ENCODE data around the gene SRSF5.
"Not testable (repeated sequence)": the region's sequence is repeated elsewhere in the genome, so short reads cannot be mapped to it uniquely, and the experiment has no call there.

The SRSF5 gene

GRCh38 chr14:69797573-69798338 lies 30.8 kb downstream of the SRSF5 start:
- in situ Hi-C loops (cut with HindIII; ENCODE audit: low pct_unique_long_range_greater_than_20kb, low sequenced_read_pairs): no loop called here
- TF ChIP-seq JUND (IDR thresholded peaks at IDR 0.05; ENCODE audit: low read depth): no peak
- DNase-seq (ENCODE audit: low read depth in 1 of 2, low spot score in 1 of 2): no peak

GRCh38 chr14:69798339-69798735 lies 31.4 kb downstream of the SRSF5 start:
- TF ChIP-seq JUND (IDR thresholded peaks at IDR 0.05; ENCODE audit: low read depth): no peak
- DNase-seq (ENCODE audit: low read depth in 1 of 2, low spot score in 1 of 2): no peak
- in situ Hi-C loops (cut with HindIII; ENCODE audit: low pct_unique_long_range_greater_than_20kb, low sequenced_read_pairs): no loop called here

GRCh38 chr14:69803753-69804152 lies 36.8 kb downstream of the SRSF5 start:
- in situ Hi-C loops (cut with HindIII; ENCODE audit: low pct_unique_long_range_greater_than_20kb, low sequenced_read_pairs): no loop called here
- DNase-seq (ENCODE audit: low read depth in 1 of 2, low spot score in 1 of 2): peak in 1 of 2 experiments; percentile 15
- TF ChIP-seq JUND (IDR thresholded peaks at IDR 0.05; ENCODE audit: low read depth): no peak

GRCh38 chr14:69804902-69805301 lies 38.0 kb downstream of the SRSF5 start:
- no peak for TF ChIP-seq JUND (IDR thresholded peaks at IDR 0.05; ENCODE audit: low read depth)
- DNase-seq (ENCODE audit: low read depth in 1 of 2, low spot score in 1 of 2): no peak
- in situ Hi-C loops (cut with HindIII; ENCODE audit: low pct_unique_long_range_greater_than_20kb, low sequenced_read_pairs): no loop called here

GRCh38 chr14:69807192-69807591 lies 40.2 kb downstream of the SRSF5 start:
- in situ Hi-C loops (cut with HindIII; ENCODE audit: low pct_unique_long_range_greater_than_20kb, low sequenced_read_pairs): no loop called here

GRCh38 chr14:69808919-69809808 lies 42.2 kb downstream of the SRSF5 start:
- no peak for DNase-seq (ENCODE audit: low read depth in 1 of 2, low spot score in 1 of 2)
- TF ChIP-seq JUND (IDR thresholded peaks at IDR 0.05; ENCODE audit: low read depth): no peak
- in situ Hi-C loops (cut with HindIII; ENCODE audit: low pct_unique_long_range_greater_than_20kb, low sequenced_read_pairs): no loop called here

More at GRCh38 chr14:69807192-69807591, 40.2 kb downstream of the SRSF5 start:
- DNase-seq (ENCODE audit: low read depth in 1 of 2, low spot score in 1 of 2): no peak
- no peak for TF ChIP-seq JUND (IDR thresholded peaks at IDR 0.05; ENCODE audit: low read depth)

- in situ Hi-C loops (cut with HindIII; ENCODE audit: low pct_unique_long_range_greater_than_20kb, low sequenced_read_pairs): no loop called here
- DNase-seq (ENCODE audit: low read depth in 1 of 2, low spot score in 1 of 2): no peak
- no peak for TF ChIP-seq JUND (IDR thresholded peaks at IDR 0.05; ENCODE audit: low read depth)
These were observed 44.4 kb downstream of the SRSF5 start for GRCh38 chr14:69811227-69811867.

- no peak for DNase-seq (ENCODE audit: low read depth in 1 of 2, low spot score in 1 of 2)
- TF ChIP-seq JUND (IDR thresholded peaks at IDR 0.05; ENCODE audit: low read depth): no peak
- in situ Hi-C loops (cut with HindIII; ENCODE audit: low pct_unique_long_range_greater_than_20kb, low sequenced_read_pairs): no loop called here
These were observed 44.9 kb downstream of the SRSF5 start for GRCh38 chr14:69811868-69812252.

GRCh38 chr14:69812711-69813110 lies 45.8 kb downstream of the SRSF5 start:
- in situ Hi-C loops (cut with HindIII; ENCODE audit: low pct_unique_long_range_greater_than_20kb, low sequenced_read_pairs): no loop called here
- TF ChIP-seq JUND (IDR thresholded peaks at IDR 0.05; ENCODE audit: low read depth): no peak
- DNase-seq (ENCODE audit: low read depth in 1 of 2, low spot score in 1 of 2): no peak

GRCh38 chr14:69813346-69813745 lies 46.4 kb downstream of the SRSF5 start:
- DNase-seq (ENCODE audit: low read depth in 1 of 2, low spot score in 1 of 2); in situ Hi-C loops (cut with HindIII; ENCODE audit: low pct_unique_long_range_greater_than_20kb, low sequenced_read_pairs): not testable (repeated sequence)

GRCh38 chr14:69814397-69814796 lies 47.5 kb downstream of the SRSF5 start:
- no peak for TF ChIP-seq JUND (IDR thresholded peaks at IDR 0.05; ENCODE audit: low read depth)
- in situ Hi-C loops (cut with HindIII; ENCODE audit: low pct_unique_long_range_greater_than_20kb, low sequenced_read_pairs): no loop called here
- DNase-seq (ENCODE audit: low read depth in 1 of 2, low spot score in 1 of 2): peak in 1 of 2 experiments; percentile 52

GRCh38 chr14:69815556-69815955 lies 48.6 kb downstream of the SRSF5 start:
- DNase-seq (ENCODE audit: low read depth in 1 of 2, low spot score in 1 of 2): no peak
- in situ Hi-C loops (cut with HindIII; ENCODE audit: low pct_unique_long_range_greater_than_20kb, low sequenced_read_pairs): no loop called here
- TF ChIP-seq JUND (IDR thresholded peaks at IDR 0.05; ENCODE audit: low read depth): no peak

- no peak for DNase-seq (ENCODE audit: low read depth in 1 of 2, low spot score in 1 of 2)
- in situ Hi-C loops (cut with HindIII; ENCODE audit: low pct_unique_long_range_greater_than_20kb, low sequenced_read_pairs): no loop called here
- TF ChIP-seq JUND (IDR thresholded peaks at IDR 0.05; ENCODE audit: low read depth): no peak
These were observed 49.3 kb downstream of the SRSF5 start for GRCh38 chr14:69816216-69816615.

Measured in T47D (cell line).